B cell (primary cell): ENCODE results near the gene KLK2. TPM values are rescaled to one million over a fixed set of nuclear protein-coding genes. Genes with fewer than 3 reads are reported as not detected.

Experiments
- ATAC-seq: fragments of 200-7000 bp; cut with Tn5 transposase; one replicate; pipeline ENCODE4 v1.10.0; 2021; ENCODE audit warnings: low read depth, mild to moderate bottlenecking, moderate number of reproducible peaks, moderate library complexity
- CTCF ChIA-PET: fragments of 350-600 bp; sonication (Branson Sonifier 250); formaldehyde crosslinking; loops from one replicate; lab custom pipeline; 2021; ENCODE audit warnings: antibody characterized with exemption, inconsistent platforms; lab: Charles Lee
- POLR2A ChIA-PET: fragments of 350-600 bp; sonication (Branson Sonifier 250); formaldehyde crosslinking; loops from one replicate; lab custom pipeline; 2021; ENCODE audit warnings: antibody characterized with exemption; lab: Charles Lee
- DNase-seq: peaks from one replicate; pipeline ENCODE4 v3.0.0; 2013
- H2AFZ ChIP-seq: 2 replicates; pipeline ENCODE4 v1.6.1; 2012; ENCODE audit warnings: mild to moderate bottlenecking, low read depth, low read length; ENCODE audit not compliant: insufficient read depth, poor library complexity, severe bottlenecking
- H3K27ac ChIP-seq, 2 donors: 1 replicate in 1 of 2; 2 replicates in 1 of 2; pipeline ENCODE4 v1.5.1; 2012 to 2013; ENCODE audit warnings: low read length in 2 of 2, mild to moderate bottlenecking in 2 of 2, moderate library complexity in 1 of 2
- H3K27me3 ChIP-seq, 4 experiments: fragments of 200-600 bp in 1 of 4; sonication (generic) in 1 of 4; replicated peaks in 1 of 4; 1 replicate in 2 of 4; 2 replicates in 2 of 4; pipeline versions ENCODE4 v1.6.1 to v1.7.0; 2013 to 2016; ENCODE audit warnings: low read length in 3 of 4, mild to moderate bottlenecking in 2 of 4, mixed read lengths in 1 of 4, moderate library complexity in 1 of 4; ENCODE audit not compliant: insufficient read depth in 4 of 4, control insufficient read depth in 3 of 4; ENCODE audit errors: control extremely low read depth in 1 of 4
- H3K36me3 ChIP-seq, 2 experiments: replicated peaks in 1 of 2; 1 replicate in 1 of 2; 2 replicates in 1 of 2; pipeline versions ENCODE4 v1.6.1 to v1.7.1; 2013; ENCODE audit warnings: low read length in 1 of 2; ENCODE audit not compliant: insufficient read depth in 2 of 2, control insufficient read depth in 1 of 2; ENCODE audit errors: control extremely low read depth in 1 of 2, extremely low read depth in 1 of 2
- H3K4me1 ChIP-seq, 2 donors: fragments of 200-600 bp in 1 of 2; sonication (generic) in 1 of 2; 1 replicate in 1 of 2; 2 replicates in 1 of 2; pipeline versions ENCODE4 v1.5.1 to v1.6.1; 2013 to 2017; ENCODE audit warnings: low read length in 2 of 2; ENCODE audit not compliant: control insufficient read depth in 2 of 2, insufficient read depth in 2 of 2
- H3K4me2 ChIP-seq: replicated peaks from 2 replicates; pipeline ENCODE3; 2012; ENCODE audit warnings: mild to moderate bottlenecking, low read depth, low read length; ENCODE audit not compliant: poor library complexity, severe bottlenecking
- H3K4me3 ChIP-seq, 5 experiments: fragments of 200-600 bp in 1 of 5; sonication (generic) in 1 of 5; 1 replicate in 3 of 5; 2 replicates in 2 of 5; pipeline versions ENCODE4 v1.5.1 to v1.7.0; 2011 to 2016; ENCODE audit warnings: low read length in 4 of 5, mild to moderate bottlenecking in 4 of 5, low read depth in 2 of 5, control low read depth in 1 of 5, moderate library complexity in 1 of 5; ENCODE audit not compliant: insufficient read depth in 1 of 5; ENCODE audit errors: control extremely low read depth in 1 of 5, extremely low read depth in 1 of 5
- H3K79me2 ChIP-seq: fragments of 200-600 bp; sonication (generic); one replicate; pipeline ENCODE4 v1.6.0; 2016; ENCODE audit warnings: low read length; ENCODE audit not compliant: control insufficient read depth, insufficient read depth
- H3K9ac ChIP-seq: fragments of 200-600 bp; sonication (generic); 2 replicates; pipeline ENCODE4 v1.6.1; 2017; ENCODE audit warnings: mild to moderate bottlenecking, low read length, moderate library complexity
- H3K9me3 ChIP-seq, 3 donors: one replicate each; pipeline versions ENCODE4 v1.6.1 to v1.7.1; 2013; ENCODE audit warnings: low read length in 2 of 3; ENCODE audit not compliant: control insufficient read depth in 2 of 3, insufficient read depth in 1 of 3; ENCODE audit errors: control extremely low read depth in 1 of 3
- H4K20me1 ChIP-seq: 2 replicates; pipeline ENCODE4 v1.6.0; 2012; ENCODE audit warnings: mild to moderate bottlenecking, low read length; ENCODE audit not compliant: insufficient read depth, control insufficient read depth, poor library complexity, severe bottlenecking
- H3K27ac Mint-ChIP-seq: one replicate; pipeline ENCODE4 v1.8.0; 2021; ENCODE audit warnings: mixed read lengths
- H3K27me3 Mint-ChIP-seq: one replicate; pipeline ENCODE4 v1.8.0; 2021; ENCODE audit warnings: mixed read lengths
- H3K4me1 Mint-ChIP-seq: one replicate; pipeline ENCODE4 v1.8.0; 2021; ENCODE audit warnings: mixed read lengths
- H3K4me3 Mint-ChIP-seq: one replicate; pipeline ENCODE4 v1.8.0; 2021; ENCODE audit warnings: mixed read lengths
- H3K9me3 Mint-ChIP-seq: one replicate; pipeline ENCODE4 v1.8.0; 2022; ENCODE audit warnings: mixed read lengths; ENCODE audit not compliant: insufficient read depth
- CTCF ChIP-seq: fragments of 200-600 bp; IDR thresholded peaks from one replicate; pipeline ENCODE4 v1.8.0; 2022; ENCODE audit warnings: antibody characterized with exemption, mild to moderate bottlenecking
- EZH2 ChIP-seq: IDR thresholded peaks from 2 replicates; pipeline ENCODE4 v1.6.1; 2012; ENCODE audit warnings: borderline replicate concordance, low read depth, mild to moderate bottlenecking, moderate library complexity, low read length; ENCODE audit not compliant: insufficient read depth, poor library complexity, severe bottlenecking
- WGBS: methylation state at CpG from one replicate; pipeline ENCODE4 v1.1.5; 2013; ENCODE audit warnings: missing lambda C conversion rate; ENCODE audit not compliant: insufficient coverage; 5-methylcytosine and 5-hydroxymethylcytosine counted together
- intact Hi-C: fragments of 100-400 bp; cut with micrococcal nuclease; formaldehyde crosslinking; loops from one replicate; pipeline ENCODE4 v1.10.0; 2022
- polyA plus RNA-seq: library from polyadenylated mRNA; depleted of rRNA; stranded (reverse); fragments of >200 nt; gene quantifications from 2 replicates; pipeline ENCODE4 v1.2.3, GENCODE V29; 2012
- total RNA-seq, 2 donors: library from RNA; stranded (reverse); fragments of 120-200 nt in 1 of 2; gene quantifications; 1 replicate in 1 of 2; 2 replicates in 1 of 2; pipeline versions ENCODE4 v1.2.3 to v1.2.4, GENCODE V29; 2013 to 2022

The KLK2 gene
- total and polyA plus RNA-seq, 2 donors (not counting 1 experiment from before 2014, with no cell fraction given) = 0.60 to 1.7 TPM

DNA sequence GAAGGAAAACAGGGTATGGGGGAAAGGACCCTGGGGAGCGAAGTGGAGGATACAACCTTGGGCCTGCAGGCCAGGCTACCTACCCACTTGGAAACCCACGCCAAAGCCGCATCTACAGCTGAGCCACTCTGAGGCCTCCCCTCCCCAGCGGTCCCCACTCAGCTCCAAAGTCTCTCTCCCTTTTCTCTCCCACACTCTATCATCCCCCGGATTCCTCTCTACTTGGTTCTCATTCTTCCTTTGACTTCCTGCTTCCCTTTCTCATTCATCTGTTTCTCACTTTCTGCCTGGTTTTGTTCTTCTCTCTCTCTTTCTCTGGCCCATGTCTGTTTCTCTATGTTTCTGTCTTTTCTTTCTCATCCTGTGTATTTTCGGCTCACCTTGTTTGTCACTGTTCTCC, 15.9 kb upstream of the KLK2 start:
- intact Hi-C loops = no loop called here
- peaks cover 0 to 17% (median 4%) of the 10 kb centered on the region in 3 donors for H3K9me3 ChIP-seq
- Mint-ChIP-seq H3K4me1 (peaks cover 2% of the 10 kb centered on the region), H3K27ac (no peak overlapping the region), H3K27me3 (peaks cover 59% of the 10 kb centered on the region), H3K9me3 (no peaks in the 10 kb centered on the region), H3K4me3 (no peak overlapping the region)
- no peak overlapping the region for H3K4me3 ChIP-seq
- H2AFZ ChIP-seq = no peak overlapping the region
- ChIA-PET POLR2A (no interaction called here), CTCF (no interaction called here)
- H4K20me1 ChIP-seq = no peaks in the 10 kb centered on the region
- DNase-seq (no peak), ATAC-seq (no peak)
- TF ChIP-seq CTCF (no peak), EZH2 (no peak)
- no peaks in the 10 kb centered on the region for H3K79me2 ChIP-seq
- H3K27me3 ChIP-seq = peaks cover 0 to 36% (median 4%) of the 10 kb centered on the region in 4 experiments
- WGBS = 62% methylated on average over 5 of the region's 6 CpGs
- H3K36me3 ChIP-seq = no peaks in the 10 kb centered on the region
- no peak overlapping the region for H3K27ac ChIP-seq
- no peaks in the 10 kb centered on the region for H3K4me1 ChIP-seq
- no peak overlapping the region for H3K4me2 ChIP-seq
- H3K9ac ChIP-seq = no peak overlapping the region

DNA sequence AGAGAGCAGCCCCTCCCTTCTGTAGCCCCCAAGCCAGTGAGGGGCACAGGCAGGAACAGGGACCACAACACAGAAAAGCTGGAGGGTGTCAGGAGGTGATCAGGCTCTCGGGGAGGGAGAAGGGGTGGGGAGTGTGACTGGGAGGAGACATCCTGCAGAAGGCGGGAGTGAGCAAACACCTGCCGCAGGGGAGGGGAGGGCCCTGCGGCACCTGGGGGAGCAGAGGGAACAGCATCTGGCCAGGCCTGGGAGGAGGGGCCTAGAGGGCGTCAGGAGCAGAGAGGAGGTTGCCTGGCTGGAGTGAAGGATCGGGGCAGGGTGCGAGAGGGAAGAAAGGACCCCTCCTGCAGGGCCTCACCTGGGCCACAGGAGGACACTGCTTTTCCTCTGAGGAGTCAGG, 14.4 kb upstream of the KLK2 start:
- Histone ChIP-seq H3K27ac (no peak overlapping the region), H3K27me3 (peaks cover 0 to 36% (median 3%) of the 10 kb centered on the region in 4 experiments), H3K9ac (no peak overlapping the region), H3K4me1 (no peaks in the 10 kb centered on the region), H3K4me3 (no peak overlapping the region), H4K20me1 (no peaks in the 10 kb centered on the region), H3K4me2 (no peak overlapping the region), H2AFZ (no peak overlapping the region), H3K9me3 (peaks cover 0 to 17% (median 4%) of the 10 kb centered on the region in 3 donors), H3K79me2 (no peaks in the 10 kb centered on the region), H3K36me3 (no peaks in the 10 kb centered on the region)
- Mint-ChIP-seq H3K27me3 (peaks cover 63% of the 10 kb centered on the region), H3K4me3 (no peak overlapping the region), H3K27ac (no peak overlapping the region), H3K4me1 (peaks cover 2% of the 10 kb centered on the region), H3K9me3 (no peaks in the 10 kb centered on the region)
- CTCF ChIA-PET = no interaction called here
- TF ChIP-seq EZH2 = no peak
- no peak for TF ChIP-seq CTCF
- 21% methylated on average over 7 of the region's 7 CpGs for WGBS
- no peak for DNase-seq
- no peak for ATAC-seq
- POLR2A ChIA-PET = no interaction called here
- intact Hi-C loops = no loop called here
